PC-9 (cell line): ENCODE data around the gene CCDC63. TPM values are rescaled to one million over a fixed set of nuclear protein-coding genes. Genes with fewer than 3 reads are reported as not detected.

ENCODE experiments used
- BruUV-seq: library from RNA; stranded (reverse); fragments of 400-500 nt; replicated peaks from 2 replicates; lab custom pipeline; 2021; lab: Mats Ljungman, UMichigan
- CTCF ChIA-PET: fragments of 300-600 bp; sonication (Branson Sonifier 250); formaldehyde crosslinking; loops from one replicate; lab custom pipeline; 2022; ENCODE audit warnings: antibody characterized with exemption; lab: Charles Lee
- POLR2A ChIA-PET: fragments of 300-600 bp; sonication (Branson Sonifier 250); formaldehyde crosslinking; loops from one replicate; lab custom pipeline; 2022; ENCODE audit warnings: antibody characterized with exemption; ENCODE audit not compliant: unreplicated experiment; lab: Charles Lee
- DNase-seq, 2 experiments: peaks; one replicate each; pipeline versions ENCODE4 v3.0.0 to v3.0.0-alpha.2; 2015 to 2022; ENCODE audit warnings: mixed read lengths in 1 of 2
- H2AFZ ChIP-seq: fragments of 200-600 bp; sonication (generic); 2 replicates; pipeline ENCODE4 v1.8.1; 2017; ENCODE audit warnings: antibody characterized with exemption
- H3F3A ChIP-seq: fragments of 200-600 bp; sonication (generic); 2 replicates; pipeline ENCODE4 v1.8.1; 2017; ENCODE audit warnings: antibody characterized with exemption, mild to moderate bottlenecking, low read depth; ENCODE audit not compliant: insufficient read depth
- H3K27ac ChIP-seq: fragments of 200-600 bp; sonication (generic); 2 replicates; pipeline ENCODE4 v1.6.1; 2016; ENCODE audit warnings: mixed run types
- H3K27me3 ChIP-seq: fragments of 200-600 bp; sonication (generic); 2 replicates; pipeline ENCODE4 v1.6.1; 2016; ENCODE audit warnings: low read depth, mixed run types; ENCODE audit not compliant: insufficient read depth
- H3K36me3 ChIP-seq: fragments of 200-600 bp; sonication (generic); 2 replicates; pipeline ENCODE4 v1.6.1; 2016; ENCODE audit warnings: low read depth, mixed run types
- H3K4me1 ChIP-seq: fragments of 200-600 bp; sonication (generic); replicated peaks from 2 replicates; pipeline ENCODE4 v1.6.1; 2016; ENCODE audit warnings: mixed run types; ENCODE audit not compliant: insufficient read depth
- H3K4me2 ChIP-seq: fragments of 200-600 bp; sonication (generic); 2 replicates; pipeline ENCODE4 v1.6.1; 2017; ENCODE audit warnings: mixed run types
- H3K4me3 ChIP-seq: fragments of 200-600 bp; sonication (generic); 2 replicates; pipeline ENCODE4 v1.6.1; 2016; ENCODE audit warnings: mixed run types
- H3K79me2 ChIP-seq: fragments of 200-600 bp; sonication (generic); 2 replicates; pipeline ENCODE4 v1.6.1; 2017; ENCODE audit warnings: low read depth, mixed run types
- H3K9me2 ChIP-seq: fragments of 200-600 bp; sonication (generic); 2 replicates; pipeline ENCODE4 v1.8.1; 2017; ENCODE audit warnings: mild to moderate bottlenecking; ENCODE audit not compliant: insufficient read depth
- H3K9me3 ChIP-seq: fragments of 200-600 bp; sonication (generic); 2 replicates; pipeline ENCODE4 v1.8.1; 2016; ENCODE audit warnings: low read depth; ENCODE audit not compliant: insufficient read depth
- H4K20me1 ChIP-seq: fragments of 200-600 bp; sonication (generic); 2 replicates; pipeline ENCODE4 v1.8.1; 2017; ENCODE audit not compliant: insufficient read depth
- CTCF ChIP-seq: fragments of 200-600 bp; sonication (generic); conservative IDR thresholded peaks from 2 replicates; pipeline ENCODE4 v1.6.1; 2017; ENCODE audit warnings: mixed run types, antibody characterized with exemption, mild to moderate bottlenecking, moderate library complexity
- EZH2 ChIP-seq: fragments of 200-600 bp; sonication (generic); IDR thresholded peaks from 2 replicates; pipeline ENCODE4 v1.8.0; 2017; ENCODE audit warnings: antibody characterized with exemption, low read depth
- intact Hi-C: fragments of 100-400 bp; cut with micrococcal nuclease; formaldehyde crosslinking; loops from one replicate; pipeline ENCODE4 v1.10.0; 2022; ENCODE audit not compliant: unreplicated experiment
- total RNA-seq: library from RNA; stranded (reverse); gene quantifications from 2 replicates; pipeline ENCODE4 v1.2.3, GENCODE V29; 2021

Gene CCDC63
- total RNA-seq, 1 experiment from 2014 or later: not detected

DNA sequence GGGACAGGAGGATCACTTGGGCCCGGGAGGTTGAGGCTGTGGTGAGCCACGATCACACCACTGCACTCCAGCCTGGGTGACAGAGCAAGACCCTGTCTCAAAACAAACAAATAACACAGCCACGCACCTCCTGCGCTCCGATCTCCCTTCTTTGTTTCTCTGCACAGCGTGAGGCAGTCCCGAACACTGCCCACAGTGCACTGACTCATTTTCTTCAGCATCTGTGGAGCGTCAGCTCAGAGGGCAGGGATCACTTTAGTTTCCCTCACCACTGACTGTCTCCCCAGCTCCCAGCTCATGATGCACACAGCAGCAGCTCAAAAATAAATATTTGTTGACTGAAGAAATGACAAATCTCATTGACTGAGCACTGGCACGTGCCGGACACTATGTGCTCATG lies 74.5 kb downstream of the CCDC63 start:
- POLR2A ChIA-PET: no interaction called here
- H3K9me2 ChIP-seq: no peaks in the 10 kb centered on the region
- peaks cover 21% of the 10 kb centered on the region for H3F3A ChIP-seq
- no TSS peak for BruUV-seq
- H3K9me3 ChIP-seq: no peaks in the 10 kb centered on the region
- H3K4me3 ChIP-seq: no peak overlapping the region
- DNase-seq: no peak
- no peaks in the 10 kb centered on the region for H3K79me2 ChIP-seq
- no peaks in the 10 kb centered on the region for H3K27me3 ChIP-seq
- CTCF ChIA-PET: interaction anchor here (0.6 kb wide), 1 partner anchor 217 kb away, joined by 3 read pairs; no protein-coding TSS in a partner anchor
- intact Hi-C loops: no loop called here
- H3K27ac ChIP-seq: no peak overlapping the region
- H2AFZ ChIP-seq: no peak overlapping the region
- no peak overlapping the region for H3K4me2 ChIP-seq
- H3K4me1 ChIP-seq: peaks cover 25% of the 10 kb centered on the region
- no peaks in the 10 kb centered on the region for H4K20me1 ChIP-seq
- H3K36me3 ChIP-seq: no peaks in the 10 kb centered on the region
- TF ChIP-seq EZH2 (no peak), CTCF (no peak)

GRCh38 chr12:110922652-110923051 lies 75.9 kb downstream of the CCDC63 start:
- Histone ChIP-seq H3K36me3 (no peaks in the 10 kb centered on the region), H3K4me3 (no peak overlapping the region), H3K4me2 (no peak overlapping the region), H3K27me3 (no peaks in the 10 kb centered on the region), H3K4me1 (peaks cover 11% of the 10 kb centered on the region), H3F3A (peaks cover 9% of the 10 kb centered on the region), H3K9me3 (no peaks in the 10 kb centered on the region), H3K27ac (no peak overlapping the region), H4K20me1 (no peaks in the 10 kb centered on the region), H3K79me2 (no peaks in the 10 kb centered on the region), H2AFZ (no peak overlapping the region), H3K9me2 (no peaks in the 10 kb centered on the region)
- DNase-seq: no peak
- CTCF ChIA-PET: no interaction called here
- TF ChIP-seq EZH2 (no peak), CTCF (no peak)
- POLR2A ChIA-PET: no interaction called here
- no TSS peak for BruUV-seq
- intact Hi-C loops: no loop called here

GRCh38 chr12:110923192-110923591 lies 76.4 kb downstream of the CCDC63 start:
- ChIA-PET CTCF (no interaction called here), POLR2A (no interaction called here)
- intact Hi-C loops: no loop called here
- Histone ChIP-seq H3K36me3 (no peaks in the 10 kb centered on the region), H3K79me2 (no peaks in the 10 kb centered on the region), H4K20me1 (no peaks in the 10 kb centered on the region), H3K4me1 (peaks cover 5% of the 10 kb centered on the region), H3K9me3 (no peaks in the 10 kb centered on the region), H3F3A (peaks cover 4% of the 10 kb centered on the region), H3K4me2 (no peak overlapping the region), H3K9me2 (no peaks in the 10 kb centered on the region), H3K27ac (no peak overlapping the region), H3K27me3 (no peaks in the 10 kb centered on the region), H3K4me3 (no peak overlapping the region), H2AFZ (no peak overlapping the region)
- DNase-seq: no peak
- no peak for TF ChIP-seq EZH2
- TF ChIP-seq CTCF: no peak
- no TSS peak for BruUV-seq
